Neural cell (in vitro differentiated cells): ENCODE measurements around the gene PRPS1L1. TPM values are rescaled to one million over a fixed set of nuclear protein-coding genes. Genes with fewer than 3 reads are reported as not detected.

Experiments
- H2AFZ ChIP-seq: fragments of 200-600, 300-800 bp; sonication (generic), shearing (Covaris generic); 2 replicates; pipeline ENCODE4 v1.6.0; 2014; ENCODE audit warnings: low read depth, mild to moderate bottlenecking, antibody characterized with exemption, low read length, moderate library complexity
- H3F3A ChIP-seq: fragments of 200-600 bp; shearing (Covaris generic); 2 replicates; pipeline ENCODE4 v1.6.1; 2016; ENCODE audit warnings: mild to moderate bottlenecking, moderate library complexity, mixed read lengths, antibody characterized with exemption, low read length; ENCODE audit not compliant: insufficient read depth, poor library complexity, severe bottlenecking
- H3K27ac ChIP-seq: fragments of 200-600, 300-800 bp; sonication (generic), shearing (Covaris generic); 2 replicates; pipeline ENCODE4 v1.5.1; 2014; ENCODE audit warnings: mild to moderate bottlenecking, low read length, moderate library complexity
- H3K27me3 ChIP-seq: fragments of 300-800, 200-600 bp; sonication (generic), shearing (Covaris generic); 2 replicates; pipeline ENCODE4 v1.6.0; 2014; ENCODE audit warnings: mild to moderate bottlenecking, low read depth, low read length, moderate library complexity; ENCODE audit not compliant: insufficient read depth
- H3K36me3 ChIP-seq: fragments of 300-800, 200-600 bp; sonication (generic), shearing (Covaris generic); 2 replicates; pipeline ENCODE4 v1.5.1; 2014; ENCODE audit warnings: mild to moderate bottlenecking, antibody characterized with exemption, low read length, moderate library complexity; ENCODE audit not compliant: insufficient read depth
- H3K4me2 ChIP-seq: fragments of 300-800, 200-600 bp; sonication (generic), shearing (Covaris generic); 2 replicates; pipeline ENCODE4 v1.6.0; 2014; ENCODE audit warnings: mild to moderate bottlenecking, low read length
- H3K4me3 ChIP-seq: fragments of 300-800, 200-600 bp; sonication (generic), shearing (Covaris generic); 2 replicates; pipeline ENCODE4 v1.5.1; 2014; ENCODE audit warnings: mild to moderate bottlenecking, low read length, moderate library complexity
- H3K79me2 ChIP-seq: fragments of 200-600 bp; shearing (Covaris generic); replicated peaks from 2 replicates; pipeline ENCODE4 v1.6.0; 2014; ENCODE audit warnings: mild to moderate bottlenecking, low read length, moderate library complexity; ENCODE audit not compliant: insufficient read depth
- H3K9ac ChIP-seq: fragments of 300-800, 200-600 bp; sonication (generic), shearing (Covaris generic); 2 replicates; pipeline ENCODE4 v1.6.1; 2016; ENCODE audit warnings: mild to moderate bottlenecking, low read length, mixed read lengths
- H3K9me2 ChIP-seq: fragments of 200-600 bp; shearing (Covaris generic); 2 replicates; pipeline ENCODE4 v1.6.1; 2016; ENCODE audit warnings: mild to moderate bottlenecking, low read length, mixed read lengths; ENCODE audit not compliant: insufficient read depth
- H3K9me3 ChIP-seq: fragments of 200-600, 300-800 bp; sonication (generic), shearing (Covaris generic); 2 replicates; pipeline ENCODE4 v1.6.1; 2016; ENCODE audit warnings: mild to moderate bottlenecking, mixed run types, low read length, moderate library complexity, mixed read lengths
- H4K20me1 ChIP-seq: fragments of 200-600 bp; shearing (Covaris generic); 2 replicates; pipeline ENCODE4 v1.6.1; 2016; ENCODE audit warnings: mild to moderate bottlenecking, mixed run types; ENCODE audit not compliant: insufficient read depth
- CTCF ChIP-seq: fragments of 450-650 bp; IDR thresholded peaks from 2 replicates; pipeline ENCODE4 v1.5.1; 2014; ENCODE audit warnings: antibody characterized with exemption, mild to moderate bottlenecking, moderate library complexity; ENCODE audit not compliant: poor library complexity, severe bottlenecking
- EP300 ChIP-seq: fragments of 450-650 bp; conservative IDR thresholded peaks from 2 replicates; pipeline ENCODE4 v1.6.1; 2014; ENCODE audit warnings: antibody characterized with exemption, mild to moderate bottlenecking, moderate library complexity; ENCODE audit not compliant: poor library complexity, severe bottlenecking
- EZH2 ChIP-seq: fragments of 200-600, 300-800 bp; shearing (Covaris generic), sonication (generic); IDR thresholded peaks from 2 replicates; pipeline ENCODE4 v1.6.1; 2014; ENCODE audit warnings: antibody characterized with exemption, low read length, borderline replicate concordance, mild to moderate bottlenecking; ENCODE audit not compliant: insufficient read depth, poor library complexity, severe bottlenecking
- MXI1 ChIP-seq: fragments of 450-650 bp; conservative IDR thresholded peaks from 2 replicates; pipeline ENCODE4 v1.6.1; 2014; ENCODE audit warnings: antibody characterized with exemption, mild to moderate bottlenecking; ENCODE audit not compliant: poor library complexity, severe bottlenecking
- POLR2AphosphoS5 ChIP-seq: IDR thresholded peaks from 2 replicates; pipeline ENCODE4 v1.6.1; 2012
- RAD21 ChIP-seq: fragments of 450-650 bp; conservative IDR thresholded peaks from 2 replicates; pipeline ENCODE4 v1.6.1; 2014; ENCODE audit warnings: antibody characterized with exemption, mild to moderate bottlenecking, moderate library complexity
- SMC3 ChIP-seq: fragments of 450-650 bp; conservative IDR thresholded peaks from 2 replicates; pipeline ENCODE4 v1.6.1; 2014; ENCODE audit warnings: antibody characterized with exemption, mild to moderate bottlenecking, moderate library complexity; ENCODE audit not compliant: poor library complexity
- TAF1 ChIP-seq: IDR thresholded peaks from 2 replicates; pipeline ENCODE4 v1.6.1; 2012; ENCODE audit warnings: low read depth
- polyA plus RNA-seq: library from polyadenylated mRNA; depleted of rRNA; stranded (reverse); fragments of >200 nt; gene quantifications from 2 replicates; pipeline ENCODE4 v1.2.3, GENCODE V29; 2014
- TF ChIP-seq, protein P1 (sequence below): IDR thresholded peaks from 2 replicates; pipeline ENCODE4 v1.6.1; 2012; ENCODE audit warnings: borderline replicate concordance

PRPS1L1 gene
- polyA plus RNA-seq, 1 donor from 2014 or later: not detected

DNA sequence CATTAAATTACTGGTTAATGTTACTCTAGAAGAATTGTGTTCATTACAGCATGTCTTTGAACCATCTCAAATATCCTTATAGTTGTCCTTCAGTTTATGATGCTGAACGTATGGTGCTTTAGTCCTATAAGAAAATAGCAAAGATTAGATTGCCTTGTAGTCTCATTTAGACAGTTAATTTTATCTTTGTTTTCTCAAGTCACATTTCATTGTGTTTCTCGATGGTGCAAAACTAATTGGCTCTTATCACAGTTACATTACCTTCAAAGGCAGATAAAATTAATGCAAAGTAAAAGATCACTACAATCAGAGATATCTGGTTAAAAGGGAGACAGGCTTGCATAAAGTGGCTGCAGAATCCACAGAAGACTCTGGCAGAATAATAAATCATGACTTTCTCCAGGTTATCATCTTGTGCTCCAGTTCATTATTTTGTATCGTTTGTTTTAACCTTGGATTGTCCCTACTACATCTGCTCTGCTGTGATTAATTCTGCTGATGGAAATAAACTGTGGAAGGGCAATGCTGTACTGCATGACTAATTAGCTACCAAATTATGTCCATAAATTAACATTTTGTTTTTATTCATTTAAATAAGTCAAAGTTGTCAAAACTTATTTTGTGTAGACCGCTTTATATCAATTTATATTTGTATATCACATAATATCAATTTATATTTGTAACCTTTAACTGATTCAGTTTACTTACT, 24.2 kb downstream of the PRPS1L1 start:
- Histone ChIP-seq H2AFZ (no peak overlapping the region), H3K27ac (no peak overlapping the region)

DNA sequence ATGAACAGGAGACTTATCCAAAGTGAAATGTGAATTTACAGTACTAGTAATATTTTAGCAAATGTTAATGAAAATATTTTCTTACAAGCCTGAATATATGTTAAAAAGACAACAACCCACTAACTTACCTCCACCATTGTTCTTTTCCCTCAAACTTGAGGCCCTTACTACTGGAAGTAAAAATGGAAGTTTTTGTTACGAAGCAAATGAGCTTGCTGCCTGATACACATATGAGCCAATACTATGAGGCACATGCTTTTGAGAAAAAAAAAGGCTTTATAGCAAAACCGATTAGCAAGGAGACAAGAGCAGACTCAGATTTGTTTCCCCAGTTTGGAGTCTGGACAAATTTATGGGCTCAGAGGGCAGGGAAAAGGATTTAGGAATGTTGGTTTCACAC, 29.0 kb downstream of the PRPS1L1 start:
- no peak overlapping the region for H2AFZ ChIP-seq
- no peaks in the 10 kb centered on the region for H3K27me3 ChIP-seq
- no peak overlapping the region for H3K4me3 ChIP-seq
- H3K4me2 ChIP-seq: no peak overlapping the region
- no peaks in the 10 kb centered on the region for H3K9me2 ChIP-seq
- no peaks in the 10 kb centered on the region for H3K9me3 ChIP-seq
- no peaks in the 10 kb centered on the region for H3F3A ChIP-seq
- H3K9ac ChIP-seq: no peak overlapping the region
- no peaks in the 10 kb centered on the region for H3K79me2 ChIP-seq
- no peaks in the 10 kb centered on the region for H3K36me3 ChIP-seq
- no peak overlapping the region for H3K27ac ChIP-seq
- H4K20me1 ChIP-seq: no peaks in the 10 kb centered on the region
- TF ChIP-seq CTCF: no peak
- TF ChIP-seq SMC3: no peak
- no peak for TF ChIP-seq TAF1
- no peak for TF ChIP-seq MXI1
- TF ChIP-seq POLR2AphosphoS5: no peak
- TF ChIP-seq EP300: no peak
- no peak for TF ChIP-seq EZH2
- TF ChIP-seq, protein P1, sequence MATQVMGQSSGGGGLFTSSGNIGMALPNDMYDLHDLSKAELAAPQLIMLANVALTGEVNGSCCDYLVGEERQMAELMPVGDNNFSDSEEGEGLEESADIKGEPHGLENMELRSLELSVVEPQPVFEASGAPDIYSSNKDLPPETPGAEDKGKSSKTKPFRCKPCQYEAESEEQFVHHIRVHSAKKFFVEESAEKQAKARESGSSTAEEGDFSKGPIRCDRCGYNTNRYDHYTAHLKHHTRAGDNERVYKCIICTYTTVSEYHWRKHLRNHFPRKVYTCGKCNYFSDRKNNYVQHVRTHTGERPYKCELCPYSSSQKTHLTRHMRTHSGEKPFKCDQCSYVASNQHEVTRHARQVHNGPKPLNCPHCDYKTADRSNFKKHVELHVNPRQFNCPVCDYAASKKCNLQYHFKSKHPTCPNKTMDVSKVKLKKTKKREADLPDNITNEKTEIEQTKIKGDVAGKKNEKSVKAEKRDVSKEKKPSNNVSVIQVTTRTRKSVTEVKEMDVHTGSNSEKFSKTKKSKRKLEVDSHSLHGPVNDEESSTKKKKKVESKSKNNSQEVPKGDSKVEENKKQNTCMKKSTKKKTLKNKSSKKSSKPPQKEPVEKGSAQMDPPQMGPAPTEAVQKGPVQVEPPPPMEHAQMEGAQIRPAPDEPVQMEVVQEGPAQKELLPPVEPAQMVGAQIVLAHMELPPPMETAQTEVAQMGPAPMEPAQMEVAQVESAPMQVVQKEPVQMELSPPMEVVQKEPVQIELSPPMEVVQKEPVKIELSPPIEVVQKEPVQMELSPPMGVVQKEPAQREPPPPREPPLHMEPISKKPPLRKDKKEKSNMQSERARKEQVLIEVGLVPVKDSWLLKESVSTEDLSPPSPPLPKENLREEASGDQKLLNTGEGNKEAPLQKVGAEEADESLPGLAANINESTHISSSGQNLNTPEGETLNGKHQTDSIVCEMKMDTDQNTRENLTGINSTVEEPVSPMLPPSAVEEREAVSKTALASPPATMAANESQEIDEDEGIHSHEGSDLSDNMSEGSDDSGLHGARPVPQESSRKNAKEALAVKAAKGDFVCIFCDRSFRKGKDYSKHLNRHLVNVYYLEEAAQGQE: no peak

More for the DNA sequence above, 24.2 kb downstream of the PRPS1L1 start:
- no peaks in the 10 kb centered on the region for H3K9me2 ChIP-seq
- H3K4me2 ChIP-seq: no peak overlapping the region
- H3K27me3 ChIP-seq: no peaks in the 10 kb centered on the region
- no peak overlapping the region for H3K9ac ChIP-seq
- H3K36me3 ChIP-seq: no peaks in the 10 kb centered on the region
- H3K79me2 ChIP-seq: no peaks in the 10 kb centered on the region
- no peak overlapping the region for H3K4me3 ChIP-seq
- no peaks in the 10 kb centered on the region for H3F3A ChIP-seq
- H3K9me3 ChIP-seq: no peaks in the 10 kb centered on the region
- no peaks in the 10 kb centered on the region for H4K20me1 ChIP-seq
- TF ChIP-seq MXI1 (no peak), EZH2 (no peak), SMC3 (no peak), TAF1 (no peak), EP300 (no peak), RAD21 (no peak), POLR2AphosphoS5 (no peak), CTCF (no peak)
- TF ChIP-seq, protein P1: no peak
